Mucosa of gallbladder (tissue), 1 donor: ENCODE data around the gene ZNF532. TPM values are rescaled to one million over a fixed set of nuclear protein-coding genes. Genes with fewer than 3 reads are reported as not detected.
"Not testable (repeated sequence)": the region's sequence is repeated elsewhere in the genome, so short reads cannot be mapped to it uniquely, and the experiment has no call there.

Experiments used
- DNase-seq: peaks from one replicate; pipeline ENCODE4 v3.0.0-alpha.2; 2020; ENCODE audit warnings: low spot score
- total RNA-seq: library from RNA; stranded (reverse); gene quantifications from one replicate; pipeline ENCODE4 v1.2.1, GENCODE V29; 2021
- donor health status: DM: no; HTN: no; CAD: no.

Gene ZNF532
- total RNA-seq, 1 donor from 2014 or later, result 58.7 TPM

GRCh38 chr18:58898010-58898799, 33.5 kb downstream of the ZNF532 start:
- DNase-seq, result no peak

GRCh38 chr18:58900015-58900649, 35.5 kb downstream of the ZNF532 start:
- no peak for DNase-seq

GRCh38 chr18:58901143-58901542, 36.5 kb downstream of the ZNF532 start:
- DNase-seq, result no peak

GRCh38 chr18:58901783-58902182, 37.1 kb downstream of the ZNF532 start:
- no peak for DNase-seq

- DNase-seq, result no peak
Measured at GRCh38 chr18:58902961-58903360, 38.3 kb downstream of the ZNF532 start.

GRCh38 chr18:58903533-58903932, 38.9 kb downstream of the ZNF532 start:
- no peak for DNase-seq

- DNase-seq, result no peak
Measured at GRCh38 chr18:58905777-58906428, 41.2 kb downstream of the ZNF532 start.

GRCh38 chr18:58908006-58908405, 43.3 kb downstream of the ZNF532 start:
- DNase-seq, result no peak

GRCh38 chr18:58909521-58909920, 44.8 kb downstream of the ZNF532 start:
- no peak for DNase-seq

GRCh38 chr18:58911241-58911640, 46.6 kb downstream of the ZNF532 start:
- DNase-seq, result no peak

GRCh38 chr18:58911766-58912165, 47.1 kb downstream of the ZNF532 start:
- DNase-seq, result peak; percentile 14

GRCh38 chr18:58915006-58915799, 50.5 kb downstream of the ZNF532 start:
- no peak for DNase-seq

- no peak for DNase-seq
Measured at GRCh38 chr18:58915995-58916394, 51.3 kb downstream of the ZNF532 start.

- not testable (repeated sequence) for DNase-seq
Measured at GRCh38 chr18:58919934-58920333, 55.3 kb downstream of the ZNF532 start.

GRCh38 chr18:58922995-58923394, 58.3 kb downstream of the ZNF532 start:
- no peak for DNase-seq

- no peak for DNase-seq
Measured at GRCh38 chr18:58924473-58924872, 59.8 kb downstream of the ZNF532 start.

GRCh38 chr18:58927659-58928058, 63.0 kb downstream of the ZNF532 start:
- no peak for DNase-seq

- no peak for DNase-seq
Measured at GRCh38 chr18:58928386-58928785, 63.7 kb downstream of the ZNF532 start.

GRCh38 chr18:58929206-58929605, 64.5 kb downstream of the ZNF532 start:
- no peak for DNase-seq

GRCh38 chr18:58934356-58934755, 69.7 kb downstream of the ZNF532 start:
- no peak for DNase-seq

- no peak for DNase-seq
Measured at GRCh38 chr18:58934933-58935577, 70.4 kb downstream of the ZNF532 start.
